H1 (cell line): ENCODE measurements around the gene TMEM40. TPM values are rescaled to one million over a fixed set of nuclear protein-coding genes. Genes with fewer than 3 reads are reported as not detected.

Experiments
- CTCF ChIA-PET: fragments of 300-600 bp; sonication (Branson Sonifier 250); formaldehyde crosslinking; loops from one replicate; lab custom pipeline; 2021; ENCODE audit not compliant: partially characterized antibody; lab: Charles Lee
- POLR2A ChIA-PET: fragments of 300-600 bp; sonication (Branson Sonifier 250); formaldehyde crosslinking; loops from one replicate; lab custom pipeline; 2021; ENCODE audit warnings: inconsistent platforms; ENCODE audit not compliant: partially characterized antibody; lab: Charles Lee
- DNase-seq, 2 experiments: peaks; one replicate each; pipeline versions ENCODE4 v3.0.0 to v3.0.0-alpha.2; 2010 to 2022; ENCODE audit warnings: low spot score in 2 of 2, low read depth in 1 of 2, mixed read lengths in 1 of 2
- FAIRE-seq: peaks from 2 replicates; lab custom pipeline; 2011; peaks lifted over from hg19 to GRCh38; lab: Jason Lieb, UNC
- H2AFZ ChIP-seq: 2 replicates; pipeline ENCODE4 v1.8.1; 2012; ENCODE audit warnings: low read length, inconsistent platforms
- H2AK5ac ChIP-seq: 2 replicates; pipeline ENCODE4 v1.6.1; 2013; ENCODE audit warnings: low read depth, low read length
- H2BK120ac ChIP-seq: replicated peaks from 2 replicates; pipeline ENCODE3; 2013; ENCODE audit warnings: low read depth, low read length, inconsistent platforms
- H2BK12ac ChIP-seq: 2 replicates; pipeline ENCODE4 v1.6.1; 2013; ENCODE audit warnings: low read depth, low read length
- H2BK15ac ChIP-seq: 2 replicates; pipeline ENCODE4 v1.6.1; 2013; ENCODE audit warnings: low read length
- H2BK20ac ChIP-seq: 2 replicates; pipeline ENCODE4 v1.6.1; 2013; ENCODE audit warnings: low read length
- H2BK5ac ChIP-seq: 2 replicates; pipeline ENCODE4 v1.6.1; 2013; ENCODE audit warnings: low read depth, low read length
- H3K14ac ChIP-seq: 2 replicates; pipeline ENCODE4 v1.6.1; 2013; ENCODE audit warnings: inconsistent platforms; ENCODE audit not compliant: insufficient read length
- H3K18ac ChIP-seq: 2 replicates; pipeline ENCODE4 v1.6.1; 2013; ENCODE audit warnings: low read length; ENCODE audit errors: extremely low read depth
- H3K23ac ChIP-seq: 2 replicates; pipeline ENCODE4 v1.6.1; 2013; ENCODE audit warnings: inconsistent platforms; ENCODE audit not compliant: insufficient read length
- H3K23me2 ChIP-seq: 2 replicates; pipeline ENCODE4 v1.6.1; 2013; ENCODE audit warnings: low read depth, low read length
- H3K27ac ChIP-seq: 2 replicates; pipeline ENCODE4 v1.6.1; 2011; ENCODE audit warnings: low read depth, low read length, inconsistent platforms
- H3K27me3 ChIP-seq, 4 experiments: replicated peaks in 1 of 4; 1 replicate in 1 of 4; 2 replicates in 3 of 4; pipeline versions ENCODE4 v1.6.1 to v1.8.1; 2011 to 2013; ENCODE audit warnings: low read length in 3 of 4, mild to moderate bottlenecking in 3 of 4, inconsistent platforms in 2 of 4, mixed read lengths in 2 of 4, moderate library complexity in 1 of 4; ENCODE audit not compliant: control insufficient read depth in 3 of 4, insufficient read depth in 3 of 4; ENCODE audit errors: extremely low read depth in 1 of 4
- H3K36me3 ChIP-seq, 4 experiments: 2 replicates each; pipeline versions ENCODE4 v1.6.1 to v1.8.1; 2011 to 2013; ENCODE audit warnings: mild to moderate bottlenecking in 4 of 4, low read length in 3 of 4, moderate library complexity in 2 of 4, control low read depth in 1 of 4, inconsistent platforms in 1 of 4; ENCODE audit not compliant: insufficient read depth in 4 of 4, control insufficient read depth in 2 of 4
- H3K4ac ChIP-seq: replicated peaks from 2 replicates; pipeline ENCODE3; 2013; ENCODE audit warnings: low read length, low read depth, mixed read lengths, inconsistent platforms; ENCODE audit not compliant: insufficient read length
- H3K4me1 ChIP-seq, 4 experiments: replicated peaks in 1 of 4; 1 replicate in 1 of 4; 2 replicates in 3 of 4; pipeline versions ENCODE4 v1.6.1 to v1.8.1; 2011 to 2013; ENCODE audit warnings: low read length in 3 of 4, inconsistent platforms in 2 of 4, mixed read lengths in 1 of 4; ENCODE audit not compliant: insufficient read depth in 4 of 4, control insufficient read depth in 3 of 4
- H3K4me2 ChIP-seq, 2 experiments: 2 replicates each; pipeline versions ENCODE4 v1.6.1 to v1.8.1; 2011 to 2013; ENCODE audit warnings: low read depth in 2 of 2, low read length in 2 of 2, control low read depth in 1 of 2, inconsistent platforms in 1 of 2, mild to moderate bottlenecking in 1 of 2; ENCODE audit not compliant: insufficient read depth in 1 of 2
- H3K4me3 ChIP-seq, 4 experiments: fragments of 200-600, 300-600 bp in 1 of 4; sonication (generic), shearing (Covaris generic), sonication (Bioruptor Twin) in 1 of 4; 2 replicates each; pipeline versions ENCODE4 v1.5.1 to v1.8.1; 2011 to 2016; ENCODE audit warnings: low read length in 4 of 4, low read depth in 3 of 4, control low read depth in 2 of 4, inconsistent platforms in 2 of 4, mild to moderate bottlenecking in 2 of 4, mixed read lengths in 1 of 4, moderate library complexity in 1 of 4; ENCODE audit not compliant: insufficient read depth in 2 of 4; ENCODE audit errors: extremely low read depth in 1 of 4
- H3K56ac ChIP-seq: replicated peaks from 2 replicates; pipeline ENCODE3; 2013; ENCODE audit warnings: low read depth, mild to moderate bottlenecking, mixed read lengths, low read length, inconsistent platforms; ENCODE audit not compliant: insufficient read length
- H3K79me1 ChIP-seq: 2 replicates; pipeline ENCODE4 v1.6.1; 2013; ENCODE audit warnings: low read depth, low read length, control low read depth
- H3K79me2 ChIP-seq, 2 experiments: 2 replicates each; pipeline versions ENCODE4 v1.6.1 to v1.8.1; 2012 to 2013; ENCODE audit warnings: low read length in 2 of 2, mild to moderate bottlenecking in 2 of 2, inconsistent platforms in 1 of 2; ENCODE audit not compliant: insufficient read depth in 2 of 2, control insufficient read depth in 1 of 2
- H3K9ac ChIP-seq, 4 experiments: replicated peaks in 1 of 4; 1 replicate in 1 of 4; 2 replicates in 3 of 4; pipeline versions ENCODE4 v1.6.1 to v1.8.1; 2011 to 2013; ENCODE audit warnings: low read depth in 3 of 4, low read length in 3 of 4, control low read depth in 2 of 4, mild to moderate bottlenecking in 2 of 4, moderate library complexity in 2 of 4, inconsistent platforms in 1 of 4; ENCODE audit errors: extremely low read depth in 1 of 4
- H3K9me3 ChIP-seq, 2 experiments: 2 replicates each; pipeline versions ENCODE4 v1.6.1 to v1.8.1; 2012 to 2013; ENCODE audit warnings: mild to moderate bottlenecking in 2 of 2, moderate library complexity in 2 of 2, control low read depth in 1 of 2, inconsistent platforms in 1 of 2, low read depth in 1 of 2, low read length in 1 of 2, mixed read lengths in 1 of 2; ENCODE audit not compliant: insufficient read depth in 2 of 2
- H4K20me1 ChIP-seq, 2 experiments: replicated peaks in 1 of 2; 2 replicates each; pipeline versions ENCODE3 to v1.8.1; 2011 to 2013; ENCODE audit warnings: inconsistent platforms in 2 of 2, low read length in 2 of 2, mild to moderate bottlenecking in 1 of 2; ENCODE audit not compliant: insufficient read depth in 2 of 2, control insufficient read depth in 1 of 2
- H4K5ac ChIP-seq: 2 replicates; pipeline ENCODE4 v1.6.1; 2013; ENCODE audit warnings: low read length, low read depth, mixed read lengths, inconsistent platforms; ENCODE audit not compliant: insufficient read length
- H4K8ac ChIP-seq: 2 replicates; pipeline ENCODE4 v1.8.0; 2013; ENCODE audit warnings: mild to moderate bottlenecking, moderate library complexity, low read length, inconsistent platforms; ENCODE audit not compliant: insufficient read depth; ENCODE audit errors: extremely low read depth
- H4K91ac ChIP-seq: replicated peaks from 2 replicates; pipeline ENCODE3; 2013; ENCODE audit warnings: low read length, mixed read lengths, inconsistent platforms; ENCODE audit not compliant: insufficient read length
- ATF2 ChIP-seq: IDR thresholded peaks from 2 replicates; pipeline ENCODE4 v1.6.1; 2012; ENCODE audit warnings: low read length, inconsistent platforms
- CBX8 ChIP-seq: fragments of 300-800, 300-1000 bp; sonication (generic); IDR thresholded peaks from 2 replicates; pipeline ENCODE4 v1.7.1; 2016; ENCODE audit warnings: low read depth, low read length, borderline replicate concordance
- CTBP2 ChIP-seq: IDR thresholded peaks from 2 replicates; pipeline ENCODE4 v1.7.0; 2011; ENCODE audit warnings: borderline replicate concordance, mild to moderate bottlenecking, moderate library complexity, mixed read lengths, low read length; ENCODE audit not compliant: insufficient read depth, insufficient read length
- EP300 ChIP-seq, 2 experiments: IDR thresholded peaks; 1 replicate in 1 of 2; 2 replicates in 1 of 2; pipeline ENCODE4 v1.6.1; 2011 to 2012; ENCODE audit warnings: low read depth in 2 of 2, low read length in 2 of 2, mild to moderate bottlenecking in 2 of 2, borderline replicate concordance in 1 of 2, inconsistent platforms in 1 of 2, moderate library complexity in 1 of 2
- GABPA ChIP-seq: IDR thresholded peaks from 2 replicates; pipeline ENCODE4 v1.6.1; 2011; ENCODE audit warnings: mild to moderate bottlenecking, low read length, moderate library complexity, borderline replicate concordance; ENCODE audit not compliant: insufficient read depth
- GTF2F1 ChIP-seq: IDR thresholded peaks from 2 replicates; pipeline ENCODE4 v1.6.1; 2012; ENCODE audit warnings: low read depth, low read length, improper control_type of control experiment, borderline replicate concordance
- KDM1A ChIP-seq: fragments of 200-600, 300-600 bp; sonication (generic); IDR thresholded peaks from 2 replicates; pipeline ENCODE4 v1.7.1; 2016; ENCODE audit warnings: mild to moderate bottlenecking, low read length, borderline replicate concordance
- NRF1 ChIP-seq: IDR thresholded peaks from 2 replicates; pipeline ENCODE4 v1.6.1; 2011; ENCODE audit warnings: mild to moderate bottlenecking, low read depth, low read length, improper control_type of control experiment
- RAD21 ChIP-seq, 2 experiments: IDR thresholded peaks in 1 of 2; conservative IDR thresholded peaks in 1 of 2; 2 replicates each; pipeline ENCODE4 v1.6.1; 2011; ENCODE audit warnings: low read depth in 2 of 2, low read length in 2 of 2, improper control_type of control experiment in 1 of 2, inconsistent platforms in 1 of 2, mild to moderate bottlenecking in 1 of 2, moderate library complexity in 1 of 2
- SAP30 ChIP-seq: fragments of 300-600 bp; sonication (generic); IDR thresholded peaks from 2 replicates; pipeline ENCODE4 v1.7.1; 2012; ENCODE audit warnings: low read length, moderate library complexity, mild to moderate bottlenecking, inconsistent platforms; ENCODE audit not compliant: insufficient read depth, insufficient replicate concordance
- SP1 ChIP-seq: IDR thresholded peaks from 2 replicates; pipeline ENCODE4 v1.6.1; 2011; ENCODE audit warnings: low read depth, low read length
- SP4 ChIP-seq: IDR thresholded peaks from 2 replicates; pipeline ENCODE4 v1.6.1; 2012; ENCODE audit warnings: low read length, inconsistent platforms
- WGBS, 2 experiments: shearing (Covaris generic) in 1 of 2; methylation state at CpG; one replicate each; pipeline versions ENCODE4 v1.1.6 to v1.1.7; 2013 to 2015; ENCODE audit warnings: low lambda C conversion rate in 2 of 2, mixed read lengths in 2 of 2, inconsistent platforms in 1 of 2, low coverage in 1 of 2, missing lambda C conversion rate in 1 of 2; ENCODE audit not compliant: insufficient replicate concordance in 2 of 2, insufficient coverage in 1 of 2, insufficient read length in 1 of 2; ENCODE audit errors: extremely low coverage in 1 of 2, missing lambda C conversion rate in 1 of 2; 5-methylcytosine and 5-hydroxymethylcytosine counted together
- polyA plus RNA-seq, 7 experiments: library from polyadenylated mRNA; depleted of rRNA in 3 of 7; stranded (reverse) in 5 of 7; unstranded in 2 of 7; fragments of >200 nt in 5 of 7; fragments of 200-250 nt in 2 of 7; gene quantifications; 1 replicate in 5 of 7; 2 replicates in 1 of 7; 4 replicates in 1 of 7; pipeline versions ENCODE4 v1.2.1 to v1.2.3, GENCODE V29; 2011 to 2013; ENCODE audit warnings: missing spikeins in 2 of 7, mixed read lengths in 2 of 7
- total RNA-seq: library from RNA; stranded (reverse); fragmentation: NEBNext Ultra II Directional; extraction: Animal tissue kit (Norgen Biotek cat#: 25700); gene quantifications from 2 replicates; pipeline ENCODE4 v1.2.1, GENCODE V29; 2021

Gene TMEM40
- total and polyA plus RNA-seq, 2 of the 8 experiments (the other 6 are each of a cell fraction or from before 2014, with no cell fraction given): 0.18 TPM; not detected in 1

- Histone ChIP-seq H2BK5ac (no peak overlapping the region), H4K20me1 (no peaks in the 10 kb centered on the region), H3K79me2 (no peaks in the 10 kb centered on the region), H3K23ac (no peak overlapping the region), H2BK20ac (no peak overlapping the region), H3K4ac (no peak overlapping the region), H3K4me3 (no peak overlapping the region), H3K4me2 (no peak overlapping the region), H3K36me3 (no peaks in the 10 kb centered on the region), H2AFZ (no peak overlapping the region), H3K23me2 (no peaks in the 10 kb centered on the region), H3K9me3 (no peaks in the 10 kb centered on the region), H3K27ac (no peak overlapping the region), H3K14ac (no peak overlapping the region), H3K27me3 (no peaks in the 10 kb centered on the region), H4K5ac (no peak overlapping the region), H3K56ac (no peak overlapping the region), H3K18ac (no peak overlapping the region), H2AK5ac (no peak overlapping the region), H3K4me1 (no peaks in the 10 kb centered on the region), H2BK12ac (no peak overlapping the region), H2BK15ac (no peak overlapping the region), H2BK120ac (no peak overlapping the region), H4K91ac (no peak overlapping the region), H4K8ac (no peak overlapping the region), H3K79me1 (no peaks in the 10 kb centered on the region), H3K9ac (no peak overlapping the region)
- 88% methylated on average over 3 of the region's 3 CpGs; no CpG with 5 or more reads in 1 of the 2 experiments for WGBS, 2 experiments
- DNase-seq (no peak), FAIRE-seq (no peak)
- ChIA-PET POLR2A (no interaction called here), CTCF (interaction anchor here (0.7 to 0.9 kb wide), 3 partner anchors 20 to 124 kb away, joined by 3 read pairs; partner anchors contain the start of gene TMEM40)
- TF ChIP-seq GABPA (no peak), EP300 (IDR thresholded peaks at IDR 0.05; ENCODE audit: borderline replicate concordance in 1 of 2, low read depth in 2 of 2, low read length in 2 of 2) (no peak), SP4 (no peak), SP1 (no peak), GTF2F1 (no peak), RAD21 (IDR thresholded peaks at IDR 0.05 in 1 of 2, conservative IDR thresholded peaks at IDR 0.05 in 1 of 2; ENCODE audit: low read depth in 2 of 2, low read length in 2 of 2) (no peak), NRF1 (no peak), KDM1A (no peak), SAP30 (no peak), ATF2 (no peak), CBX8 (no peak), CTBP2 (no peak)
Measured at GRCh38 chr3:12702501-12702900, 56.6 kb downstream of the TMEM40 start.
